Ecto neural progenitor cell (in vitro differentiated cells): Measurements from ENCODE around the gene OLFM1.
"Not testable (repeated sequence)": the region's sequence is repeated elsewhere in the genome, so short reads cannot be mapped to it uniquely, and the experiment has no call there.

Experiments
- DNase-seq: peaks from one replicate; pipeline ENCODE4 v3.0.0-alpha.2; 2018; ENCODE audit warnings: low spot score

Gene OLFM1

GRCh38 chr9:135060461-135061116, 26.9 kb upstream of the OLFM1 start:
- DNase-seq = peak; percentile 34

GRCh38 chr9:135061441-135061840, 26.0 kb upstream of the OLFM1 start:
- DNase-seq = no peak

GRCh38 chr9:135062254-135062653, 25.2 kb upstream of the OLFM1 start:
- no peak for DNase-seq

GRCh38 chr9:135063466-135063865, 24.0 kb upstream of the OLFM1 start:
- not testable (repeated sequence) for DNase-seq

- DNase-seq = not testable (repeated sequence)
Measured at GRCh38 chr9:135063888-135064287, 23.6 kb upstream of the OLFM1 start.

- peak; percentile 31 for DNase-seq
Measured at GRCh38 chr9:135065151-135065550, 22.3 kb upstream of the OLFM1 start.

GRCh38 chr9:135065804-135066203, 21.7 kb upstream of the OLFM1 start:
- DNase-seq = no peak

- no peak for DNase-seq
Measured at GRCh38 chr9:135066291-135066690, 21.2 kb upstream of the OLFM1 start.

GRCh38 chr9:135067096-135067710, 20.3 kb upstream of the OLFM1 start:
- DNase-seq = peak; percentile 31

GRCh38 chr9:135068776-135069415, 18.6 kb upstream of the OLFM1 start:
- DNase-seq = peak; percentile 34

- no peak for DNase-seq
Measured at GRCh38 chr9:135069558-135070197, 17.8 kb upstream of the OLFM1 start.

GRCh38 chr9:135070198-135070951, 17.1 kb upstream of the OLFM1 start:
- DNase-seq = peak; percentile 76

GRCh38 chr9:135070964-135071735, 16.3 kb upstream of the OLFM1 start:
- peak; percentile 21 for DNase-seq

- peak; percentile 30 for DNase-seq
Measured at GRCh38 chr9:135073081-135073740, 14.3 kb upstream of the OLFM1 start.

- peak; percentile 34 for DNase-seq
Measured at GRCh38 chr9:135073741-135074305, 13.6 kb upstream of the OLFM1 start.

GRCh38 chr9:135074354-135075233, 12.9 kb upstream of the OLFM1 start:
- DNase-seq = peak; percentile 43

GRCh38 chr9:135075234-135076142, 12.0 kb upstream of the OLFM1 start:
- peak; percentile 71 for DNase-seq

GRCh38 chr9:135076143-135076875, 11.2 kb upstream of the OLFM1 start:
- DNase-seq = peak; percentile 32
